HG03097 (cell line): Measurements from ENCODE around the gene PCCA.

ENCODE experiments used
- ATAC-seq: cut with Tn5 transposase; IDR thresholded peaks from one replicate; pipeline ENCODE4 v1.9.1; 2021; ENCODE audit not compliant: unreplicated experiment, low FRiP score

PCCA gene

DNA sequence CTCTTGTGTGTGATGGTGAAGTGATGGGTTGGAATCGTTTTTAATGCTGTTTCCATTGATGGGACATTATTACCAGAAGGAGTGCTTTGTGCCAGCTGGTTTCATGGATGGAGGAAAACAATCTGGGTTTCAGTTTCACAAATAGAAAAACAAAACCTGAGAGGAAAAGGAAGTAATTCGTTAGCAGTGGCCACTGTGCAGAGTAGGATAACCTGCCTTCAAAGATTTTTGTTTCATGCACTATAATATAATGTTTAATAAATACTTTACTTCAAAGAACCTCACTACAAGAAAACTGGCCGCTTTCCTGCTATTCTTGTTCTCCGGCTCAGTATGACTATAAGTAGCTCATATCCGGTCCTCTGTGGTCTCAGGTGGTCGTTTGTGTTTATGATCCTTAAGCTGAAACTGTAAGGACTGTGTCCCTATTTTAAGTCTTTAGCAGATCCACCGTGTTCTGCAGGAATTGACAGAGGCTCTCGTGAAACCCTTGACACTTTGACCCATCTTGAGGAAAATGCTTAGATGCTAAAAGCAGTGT is 395.0 kb downstream of the PCCA start:
- no peak for ATAC-seq

GRCh38 chr13:100484702-100485101 is 395.8 kb downstream of the PCCA start:
- ATAC-seq = no peak

DNA sequence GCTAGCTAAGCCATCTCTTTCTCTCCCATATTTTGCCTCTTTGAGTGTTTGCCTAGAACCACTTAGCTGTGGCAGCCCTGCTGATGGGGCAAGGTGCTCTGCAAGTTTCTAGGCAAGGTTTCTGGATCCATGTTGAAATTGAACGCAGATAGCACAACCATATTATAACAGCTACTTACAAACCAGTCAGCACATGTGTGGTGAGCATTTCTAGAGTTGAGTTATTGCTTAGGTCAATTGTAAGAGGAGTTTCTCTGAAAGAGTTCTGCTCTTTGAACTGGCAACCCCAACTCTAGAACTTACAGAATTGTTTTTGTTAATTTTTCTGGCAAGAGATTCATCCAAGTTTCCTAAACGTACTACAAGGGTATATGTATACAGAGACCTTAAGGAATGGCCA is 396.4 kb downstream of the PCCA start:
- ATAC-seq = no peak

GRCh38 chr13:100490692-100491091 is 401.8 kb downstream of the PCCA start:
- no peak for ATAC-seq

DNA sequence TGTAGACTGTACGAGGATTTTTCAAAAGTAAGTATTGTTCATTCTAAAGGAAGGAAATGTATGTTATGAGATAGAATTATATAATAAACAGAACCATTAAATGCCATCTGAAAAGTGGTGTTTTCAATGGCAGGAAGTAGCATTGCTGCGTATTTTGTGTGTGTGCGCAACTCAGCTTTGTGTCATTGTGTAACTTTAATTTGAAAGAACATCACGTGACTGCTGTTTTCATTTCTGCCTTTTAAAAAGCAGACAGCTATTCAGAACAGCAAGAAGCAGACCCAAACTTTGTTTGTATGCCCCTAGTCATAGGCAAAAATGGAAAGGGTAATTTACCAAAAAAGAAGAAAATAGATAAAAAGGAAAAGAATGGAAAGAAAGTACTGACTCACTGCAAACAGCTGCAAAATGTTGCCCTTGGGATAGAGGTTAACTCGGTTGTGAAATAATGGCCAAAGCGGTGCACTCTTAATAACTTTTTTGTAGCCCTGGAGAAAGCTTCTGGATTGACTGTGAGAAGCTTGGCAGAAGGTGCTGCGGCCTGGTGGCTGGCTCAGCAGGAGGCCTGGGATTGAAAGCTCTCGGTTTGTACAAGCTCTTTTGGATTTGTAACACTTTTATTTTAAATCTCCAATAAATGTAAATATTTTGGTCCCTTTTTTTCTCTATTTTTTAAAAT is 402.4 kb downstream of the PCCA start:
- ATAC-seq = no peak

DNA sequence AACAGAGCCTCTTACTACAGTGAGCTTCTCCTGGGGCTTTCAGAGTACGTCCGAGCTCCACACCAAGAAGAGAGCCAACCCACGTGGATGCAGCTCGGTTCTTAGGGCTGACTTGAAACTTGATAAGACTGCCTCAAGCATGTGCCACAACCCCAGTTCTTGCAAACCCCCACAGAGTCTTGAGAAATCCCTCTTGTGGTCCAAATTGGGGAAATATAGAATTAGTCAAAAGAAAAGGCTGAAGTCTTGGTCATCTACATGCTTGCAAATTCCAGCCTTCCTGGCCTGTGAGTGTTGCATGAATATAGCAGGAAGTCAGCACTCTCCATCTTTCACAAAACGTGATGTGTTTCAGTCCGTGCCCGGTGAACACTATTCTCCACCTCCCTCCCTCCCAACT is 404.5 kb downstream of the PCCA start:
- no peak for ATAC-seq

GRCh38 chr13:100495455-100495854 is 406.6 kb downstream of the PCCA start:
- no peak for ATAC-seq

DNA sequence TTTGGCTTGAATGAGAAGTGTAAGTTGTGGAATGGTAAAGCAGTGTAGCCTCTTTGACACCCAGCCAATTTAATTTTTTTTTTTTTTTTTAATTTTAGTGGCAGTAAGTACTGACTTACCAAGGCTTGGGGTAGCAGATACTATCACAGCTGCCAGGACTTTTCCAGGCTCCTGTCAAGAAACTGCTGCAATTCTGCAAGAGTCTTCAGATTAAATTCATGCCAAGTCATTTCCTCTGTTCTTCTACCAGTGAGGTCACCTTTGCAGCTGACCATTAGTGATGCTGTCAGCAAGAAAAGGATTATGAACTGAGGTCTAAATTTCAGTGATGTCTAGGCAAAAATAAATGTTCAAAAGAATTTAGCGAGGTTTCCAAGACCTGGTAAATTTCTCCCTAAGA is 408.5 kb downstream of the PCCA start:
- no peak for ATAC-seq

DNA sequence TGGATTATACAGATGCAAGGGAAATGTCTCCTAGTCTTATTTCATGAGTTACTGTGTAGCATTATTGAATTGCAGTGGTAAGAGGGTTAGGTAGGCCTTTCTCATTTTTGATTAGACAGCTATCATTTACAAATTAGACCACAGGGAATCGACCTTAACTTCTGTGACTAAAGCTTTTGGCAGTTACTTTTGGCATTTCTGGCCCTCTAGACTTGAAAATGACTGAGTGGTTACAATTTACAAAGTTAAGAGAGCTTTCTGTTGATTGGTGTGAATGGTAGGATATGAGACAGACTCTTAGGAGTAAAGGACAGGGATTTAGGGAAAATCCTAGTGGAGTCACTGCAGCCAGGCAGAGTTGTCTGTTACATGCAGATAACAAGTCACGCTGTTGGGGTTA is 413.6 kb downstream of the PCCA start:
- ATAC-seq = no peak

GRCh38 chr13:100503622-100504021 is 414.7 kb downstream of the PCCA start:
- no peak for ATAC-seq

DNA sequence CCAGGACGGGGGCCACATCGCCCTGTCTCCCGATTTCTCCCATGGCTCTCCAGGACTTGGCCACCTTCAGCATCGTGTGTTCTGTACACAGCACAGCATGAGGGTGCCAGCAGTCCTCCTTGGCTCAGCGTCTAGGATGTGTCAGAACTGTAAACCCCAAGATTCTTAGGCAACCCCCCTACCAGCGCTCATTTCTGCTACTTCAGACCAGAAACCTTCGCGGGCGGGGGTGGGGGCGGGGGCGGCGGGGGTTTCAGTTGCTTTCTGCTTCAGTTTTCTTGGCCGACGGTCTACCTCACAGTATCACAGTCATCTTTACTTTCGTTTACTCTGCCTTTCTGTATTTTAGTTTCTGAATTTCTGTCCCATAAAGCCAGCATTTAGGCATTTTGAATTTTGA is 417.3 kb downstream of the PCCA start:
- ATAC-seq = no peak

DNA sequence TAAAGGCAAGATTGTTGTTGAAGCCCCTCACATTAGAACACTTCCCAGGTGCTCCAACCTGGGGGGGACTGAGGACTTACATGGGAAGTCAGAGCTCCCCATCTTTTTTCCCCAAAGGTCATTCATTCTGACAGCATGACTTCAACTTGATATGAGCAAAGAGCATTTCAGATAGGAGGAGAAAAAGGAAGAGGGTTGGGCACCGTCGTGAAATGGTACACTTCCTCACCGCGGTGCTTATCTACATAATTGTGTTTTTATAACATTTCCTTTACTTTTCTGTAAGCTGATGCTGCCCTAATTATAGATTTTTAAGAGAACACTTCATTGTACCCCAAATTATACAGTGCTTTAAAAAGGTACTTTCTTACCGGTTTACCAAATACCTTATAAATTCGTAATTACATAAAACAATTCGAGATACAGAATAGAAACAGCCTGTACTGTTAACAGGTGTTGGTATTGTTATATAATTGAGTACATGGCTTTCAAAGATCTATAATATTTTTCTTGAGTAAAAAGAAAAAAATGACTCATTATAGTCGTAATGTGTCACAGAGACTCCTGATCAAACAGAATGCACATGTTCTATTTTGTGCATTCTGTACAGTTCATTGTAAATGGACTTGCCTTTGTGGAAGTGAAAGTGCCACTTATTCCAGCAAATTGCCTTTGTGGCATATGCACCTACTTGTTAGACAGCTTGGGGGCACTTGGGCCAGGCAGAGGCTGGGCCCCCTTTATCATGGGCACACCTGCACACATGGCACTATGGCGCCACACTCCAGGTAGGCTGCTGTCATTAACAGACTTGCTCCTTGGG is 417.9 kb downstream of the PCCA start:
- no peak for ATAC-seq

- ATAC-seq = no peak
These were observed 419.6 kb downstream of the PCCA start for GRCh38 chr13:100508455-100508854.

DNA sequence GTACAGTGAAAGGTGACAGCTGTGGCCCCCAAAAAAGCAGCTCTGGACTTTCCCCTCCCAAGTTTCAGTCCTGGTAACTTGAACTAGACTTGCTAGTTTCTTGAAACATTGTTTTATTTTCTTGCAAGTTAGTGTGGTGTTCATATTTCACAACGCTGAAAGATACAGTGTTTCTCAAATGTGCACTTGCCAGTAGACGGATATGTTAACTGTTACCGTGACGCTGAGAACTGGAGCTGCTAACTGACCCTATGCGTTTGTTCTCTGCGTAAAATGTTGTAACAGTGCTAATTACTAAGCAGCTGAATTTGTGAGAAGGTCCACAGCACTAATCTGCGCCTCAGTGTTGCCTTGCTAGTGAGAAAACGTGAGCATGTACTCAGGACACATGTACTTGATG is 420.1 kb downstream of the PCCA start:
- no peak for ATAC-seq

GRCh38 chr13:100510208-100510957 is 421.5 kb downstream of the PCCA start:
- no peak for ATAC-seq

DNA sequence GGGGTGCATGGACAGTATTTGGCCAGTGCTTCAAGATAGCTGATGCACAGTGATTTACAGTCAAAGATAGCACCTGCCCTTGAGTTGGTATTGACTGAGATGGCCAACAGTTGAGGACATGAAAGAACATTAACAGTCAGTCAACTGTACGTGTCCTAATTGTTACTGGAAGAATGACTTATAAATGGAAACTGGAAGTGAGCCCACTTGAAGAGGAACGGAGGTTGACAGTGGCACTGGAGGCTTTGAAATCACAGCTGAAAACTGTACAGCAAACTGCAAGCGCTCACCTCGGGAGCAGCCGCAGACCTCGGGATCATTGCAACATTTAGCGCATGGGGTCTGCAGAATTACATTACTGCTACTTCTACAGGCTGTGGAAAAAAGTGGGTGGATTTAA is 422.6 kb downstream of the PCCA start:
- ATAC-seq = no peak

DNA sequence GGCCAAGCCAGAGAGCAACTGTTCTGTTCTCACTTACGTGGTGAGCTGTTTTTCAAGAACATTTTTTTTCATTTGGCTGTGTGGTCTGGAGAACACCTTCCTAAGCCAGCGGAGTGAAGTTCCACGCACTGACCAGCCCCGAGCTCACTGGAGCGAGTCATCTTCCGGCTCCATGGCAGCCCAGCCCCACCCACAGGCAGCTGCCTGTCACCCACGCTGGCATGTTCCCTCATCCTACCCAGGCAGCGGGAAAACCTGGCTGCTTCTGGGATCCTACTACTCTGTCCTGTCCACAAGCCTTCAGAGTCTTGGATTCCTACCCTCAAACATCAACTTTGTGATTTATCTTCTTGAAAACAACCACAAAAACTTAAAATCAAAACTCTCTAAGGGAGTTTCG is 423.5 kb downstream of the PCCA start:
- no peak for ATAC-seq

DNA sequence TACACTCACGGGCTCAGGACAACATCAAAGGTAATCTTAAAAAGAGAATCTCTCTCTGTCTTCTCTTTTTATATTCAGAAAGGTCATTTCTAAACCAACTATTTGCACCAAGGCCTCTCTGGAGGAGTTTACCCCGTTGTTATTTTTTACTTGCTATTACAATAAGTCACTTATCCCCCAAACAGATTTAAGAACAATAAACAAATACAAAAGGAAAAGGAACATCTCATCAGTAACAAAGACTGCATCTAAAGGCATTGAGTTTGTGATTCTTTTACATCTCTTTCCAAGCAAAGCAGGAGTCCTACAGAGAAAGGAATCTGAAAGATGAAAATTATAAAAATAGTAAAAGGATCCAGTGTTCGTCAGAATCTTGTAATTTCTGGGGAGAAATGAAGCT is 424.3 kb downstream of the PCCA start:
- ATAC-seq = no peak

- ATAC-seq = no peak
These were observed 425.2 kb downstream of the PCCA start for GRCh38 chr13:100513987-100514670.

DNA sequence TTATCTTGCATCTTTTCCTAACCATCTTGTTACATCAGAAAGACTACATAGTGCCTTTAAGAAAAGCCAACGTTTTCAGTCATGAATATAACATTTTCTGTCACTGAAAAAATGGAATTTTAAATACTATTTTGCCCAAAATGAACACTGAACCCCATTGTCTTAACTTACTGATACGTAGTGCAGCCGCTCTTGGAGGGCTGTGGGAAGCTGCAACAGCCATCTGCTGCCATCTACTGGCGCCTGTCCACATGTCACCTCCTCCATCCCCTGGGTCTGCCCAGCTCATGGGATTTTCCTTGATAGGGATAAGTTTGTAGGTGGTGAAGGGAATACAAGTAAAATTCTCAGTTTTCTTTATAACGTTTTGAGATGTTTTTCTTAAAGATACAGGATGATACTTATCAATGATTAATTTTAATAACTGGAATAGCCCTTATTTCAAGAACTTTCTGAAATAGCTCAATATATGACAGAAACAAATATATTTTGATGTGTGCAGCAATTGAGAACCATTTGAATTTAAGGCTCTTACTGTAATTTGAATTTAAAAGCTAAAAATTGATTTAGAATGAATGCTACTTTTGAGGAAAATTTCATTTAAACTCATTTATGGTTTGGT is 426.0 kb downstream of the PCCA start:
- ATAC-seq = peak; percentile 74
